GM19324 (cell line): ENCODE results near the gene BAZ1A.
"Not testable (repeated sequence)": the region's sequence is repeated elsewhere in the genome, so short reads cannot be mapped to it uniquely, and the experiment has no call there.

Source experiments
- ATAC-seq: cut with Tn5 transposase; IDR thresholded peaks from one replicate; pipeline ENCODE4 v1.9.1; 2021; ENCODE audit warnings: mild to moderate bottlenecking, moderate library complexity; ENCODE audit not compliant: unreplicated experiment, low FRiP score

Gene BAZ1A

GRCh38 chr14:34794941-34795340 lies 80.2 kb downstream of the BAZ1A start:
- ATAC-seq = no peak

DNA sequence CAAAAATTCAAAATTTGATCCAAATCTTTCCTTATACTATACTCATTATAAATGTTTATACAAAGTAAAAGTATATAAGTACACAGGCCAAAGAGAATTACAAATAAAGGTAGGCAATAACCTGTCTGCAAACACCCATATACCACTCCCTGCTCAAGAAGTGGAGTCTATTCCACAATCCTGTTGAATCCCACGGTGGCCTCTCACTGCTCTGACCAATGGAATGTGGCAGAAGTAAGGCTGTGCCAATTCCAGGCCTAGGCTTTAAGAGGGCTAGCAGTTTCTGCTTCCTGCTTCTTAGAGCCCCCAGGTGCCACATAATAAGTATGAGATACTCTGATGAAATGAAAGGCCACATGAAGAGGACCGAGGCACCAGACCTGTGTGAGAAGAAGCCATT lies 80.9 kb downstream of the BAZ1A start:
- ATAC-seq = no peak

DNA sequence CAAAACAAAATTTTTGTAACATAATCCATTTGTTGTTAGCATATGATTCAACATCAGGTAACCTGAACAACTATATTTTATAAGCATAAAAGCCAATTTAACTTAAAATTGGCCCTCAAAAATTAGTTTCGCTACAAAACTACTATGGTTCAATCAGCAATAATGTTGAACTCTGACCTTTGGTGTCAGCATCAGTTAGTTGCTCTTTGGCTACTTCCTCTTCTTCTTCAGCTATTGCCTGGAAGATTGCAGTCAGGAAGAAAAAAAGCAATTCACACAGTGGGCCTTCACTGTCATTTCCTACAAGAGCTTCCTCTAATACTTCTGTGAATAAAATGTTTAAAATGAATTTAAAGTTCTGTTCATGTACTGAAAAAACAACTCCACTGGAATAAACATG lies 82.6 kb downstream of the BAZ1A start:
- ATAC-seq = no peak

DNA sequence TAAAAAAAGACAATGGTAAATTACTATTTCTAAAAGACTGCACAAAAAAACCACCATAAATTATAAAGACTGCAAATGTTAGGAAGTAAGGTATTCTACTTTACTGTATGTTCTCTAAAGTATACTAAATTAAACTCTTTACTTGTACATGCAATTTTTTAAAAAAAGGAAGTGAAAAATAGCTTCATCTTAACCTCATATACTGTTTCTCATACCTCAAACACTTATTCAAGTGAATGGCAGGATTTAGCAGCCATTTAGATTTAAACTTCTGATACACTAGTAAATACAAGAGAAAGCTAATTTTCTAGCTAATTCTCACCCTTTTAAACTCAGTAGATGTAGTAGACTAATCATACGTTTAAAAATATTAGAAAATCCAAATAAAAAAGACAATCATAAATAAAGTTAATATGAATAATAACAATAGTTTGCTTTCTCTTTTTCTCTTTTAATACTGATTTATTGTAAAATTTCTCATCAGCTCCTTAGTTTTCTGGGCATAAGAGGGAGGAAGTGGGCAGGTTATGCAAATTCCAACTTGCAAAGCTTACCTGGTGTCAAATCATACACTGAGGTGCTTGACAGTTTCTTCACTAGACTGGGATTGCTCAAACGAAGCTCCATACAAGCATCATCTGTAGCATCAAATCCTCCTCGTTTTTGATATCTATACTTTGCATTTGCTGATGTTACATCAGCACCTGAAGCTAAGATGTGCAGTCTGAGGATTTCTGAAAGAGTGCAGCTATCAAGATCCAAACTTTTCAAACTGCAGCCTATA lies 89.7 kb downstream of the BAZ1A start:
- no peak for ATAC-seq

- ATAC-seq = no peak
These were observed 93.1 kb downstream of the BAZ1A start for GRCh38 chr14:34782031-34782430.

GRCh38 chr14:34781242-34781641 lies 93.9 kb downstream of the BAZ1A start:
- no peak for ATAC-seq

DNA sequence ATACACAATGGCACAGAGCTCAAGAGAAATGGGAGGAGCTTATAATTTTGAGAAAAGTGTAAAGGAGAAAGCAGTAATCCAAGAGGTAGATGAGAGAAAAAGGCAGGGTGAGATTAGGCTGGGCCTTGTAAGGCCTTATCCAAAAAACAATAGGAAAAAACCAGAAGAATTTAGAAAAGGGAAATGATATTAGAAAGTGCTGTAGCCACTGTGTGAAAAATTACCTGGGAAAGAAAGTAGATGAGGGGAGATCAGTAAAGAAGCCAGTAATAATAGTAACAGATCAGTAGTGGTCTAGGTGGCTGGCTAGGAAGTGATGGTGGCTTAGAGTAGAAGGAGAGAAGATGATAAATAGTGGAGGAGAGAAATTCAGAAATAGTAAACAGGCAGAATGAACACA lies 94.5 kb downstream of the BAZ1A start:
- no peak for ATAC-seq

DNA sequence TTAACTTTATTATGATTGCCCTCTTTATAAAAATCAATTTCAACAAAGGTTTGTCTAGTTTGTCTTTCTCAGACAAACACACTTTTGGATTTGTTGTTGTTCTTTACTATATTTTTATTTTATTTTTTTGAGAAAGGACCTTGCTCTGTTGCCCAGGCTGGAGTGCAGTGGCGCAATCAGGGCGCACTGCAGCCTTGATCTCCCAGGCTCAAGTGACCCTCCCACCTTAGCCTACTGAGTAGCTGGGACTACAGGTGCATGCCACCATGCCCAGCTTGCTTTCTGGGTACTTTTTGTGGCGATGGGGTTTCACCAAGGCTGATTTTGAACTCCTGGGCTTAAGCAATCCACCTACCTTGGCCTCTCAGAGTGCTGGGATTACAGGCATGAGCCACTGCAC lies 96.4 kb downstream of the BAZ1A start:
- no peak for ATAC-seq

GRCh38 chr14:34776611-34777010 lies 98.5 kb downstream of the BAZ1A start:
- no peak for ATAC-seq

DNA sequence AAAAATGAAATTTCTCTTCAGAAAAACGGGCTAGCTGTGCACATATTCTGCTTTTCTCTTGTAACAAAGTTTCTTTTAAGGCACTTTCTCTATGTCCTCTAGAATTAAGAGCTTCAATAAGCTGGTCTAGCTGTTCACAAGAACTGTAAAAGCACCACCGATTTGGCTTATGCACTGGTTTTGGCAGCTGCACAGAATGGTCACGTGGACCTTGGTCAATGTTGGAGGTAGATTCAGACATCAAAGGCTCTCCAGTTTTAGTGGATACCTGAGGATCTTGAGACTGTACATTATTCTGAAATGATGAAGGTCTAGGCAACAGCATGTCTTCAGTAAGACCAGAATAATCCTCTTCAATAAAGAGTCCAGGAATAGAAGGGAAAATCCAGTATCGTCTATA lies 99.2 kb downstream of the BAZ1A start:
- ATAC-seq = no peak

GRCh38 chr14:34775342-34775741 lies 99.8 kb downstream of the BAZ1A start:
- ATAC-seq = no peak

DNA sequence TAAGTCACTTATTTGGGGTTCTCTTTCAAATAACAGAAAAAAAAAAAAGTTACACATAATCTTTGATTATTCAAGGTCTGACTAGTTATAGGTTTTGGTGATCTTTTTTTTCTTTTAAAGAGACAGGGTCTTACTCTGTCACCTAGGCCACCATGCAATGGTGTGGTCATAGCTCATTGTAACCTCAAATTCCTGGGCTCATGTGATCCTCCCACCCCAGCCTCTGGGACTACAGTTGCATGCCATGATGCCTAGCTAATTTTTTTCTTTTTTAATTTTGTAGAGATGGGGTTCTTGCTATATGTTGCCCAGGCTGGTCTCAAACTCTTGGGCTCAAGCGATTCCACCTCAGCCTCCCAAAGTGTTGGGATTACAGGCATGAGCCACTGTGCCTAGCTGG lies 104.3 kb downstream of the BAZ1A start:
- ATAC-seq = no peak

GRCh38 chr14:34766606-34767005 lies 108.6 kb downstream of the BAZ1A start:
- ATAC-seq = no peak

DNA sequence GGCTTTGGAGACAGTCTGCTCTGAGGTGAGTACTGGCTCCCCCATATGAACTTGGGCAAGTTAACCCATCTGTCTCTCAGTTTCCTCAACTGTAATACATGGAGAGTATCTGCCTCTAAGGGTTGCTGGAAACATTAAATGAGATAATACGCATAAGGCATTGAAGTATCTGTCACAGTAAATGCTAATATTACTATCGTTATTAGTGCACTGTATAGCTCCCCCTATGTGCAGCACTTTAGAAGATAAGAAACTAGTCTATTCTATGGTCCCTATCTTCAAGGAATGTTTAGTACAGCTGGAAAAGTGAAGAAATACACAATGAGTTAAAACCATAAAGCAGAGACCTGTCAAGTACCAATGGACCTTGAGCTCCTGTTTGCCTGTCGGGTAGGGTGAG lies 109.1 kb downstream of the BAZ1A start:
- ATAC-seq = no peak

GRCh38 chr14:34755215-34755614 lies 119.9 kb downstream of the BAZ1A start:
- ATAC-seq = no peak

DNA sequence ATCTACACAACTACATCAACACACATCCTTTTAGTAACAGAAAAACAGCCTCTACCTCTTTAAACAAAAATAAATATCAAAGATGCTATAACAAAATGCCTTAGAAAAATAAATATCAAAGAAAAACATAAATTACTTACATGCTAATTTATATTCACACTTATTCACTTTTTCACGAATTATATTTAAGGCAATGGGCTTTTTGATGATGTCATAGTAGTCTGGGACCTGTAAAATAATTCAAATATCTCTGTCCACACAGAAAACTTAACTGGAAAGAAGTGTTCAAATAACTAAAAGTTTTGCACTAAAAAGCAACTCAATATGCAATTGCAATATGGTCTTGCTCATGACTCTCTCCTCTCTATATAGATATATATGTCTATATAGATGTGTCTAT lies 120.5 kb downstream of the BAZ1A start:
- ATAC-seq = no peak

GRCh38 chr14:34750670-34751069 lies 124.5 kb downstream of the BAZ1A start:
- no peak for ATAC-seq

DNA sequence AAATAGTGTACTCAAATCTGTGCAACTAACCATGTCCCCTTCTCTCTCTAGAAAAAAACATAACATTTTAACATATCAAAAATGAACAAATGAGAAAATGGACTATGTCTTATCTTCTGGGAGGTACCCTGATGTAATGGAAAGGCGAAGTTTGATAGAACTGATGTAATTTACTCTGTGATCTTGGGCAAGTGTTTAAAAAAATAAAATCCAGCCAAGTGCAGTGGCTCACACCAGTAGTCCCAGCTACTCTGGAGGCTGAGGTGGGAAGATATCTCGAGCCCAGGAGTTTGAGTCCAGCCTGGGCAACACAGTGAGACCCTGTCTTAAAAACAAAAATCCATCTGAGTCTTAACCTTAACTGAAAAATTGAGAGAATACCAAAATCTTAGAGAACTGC lies 124.9 kb downstream of the BAZ1A start:
- ATAC-seq = no peak

DNA sequence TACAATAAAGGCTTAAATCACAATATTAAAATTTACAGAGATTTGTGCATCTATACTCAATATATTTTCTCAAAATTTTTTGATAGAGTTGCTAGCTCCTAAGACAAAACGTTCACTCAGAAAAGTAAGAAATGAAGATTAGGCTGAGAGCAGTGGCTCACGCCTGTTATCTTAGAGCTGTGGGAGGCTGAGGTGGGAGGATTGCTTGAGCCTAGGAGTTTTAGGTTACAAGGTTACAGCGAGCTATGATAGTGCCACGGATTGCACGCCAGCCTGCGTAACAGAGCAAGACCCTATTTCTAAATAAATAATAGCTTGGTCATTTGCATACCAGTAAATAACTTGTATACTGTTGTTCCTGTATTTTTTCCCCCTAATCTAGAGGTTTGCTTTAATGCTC lies 125.8 kb downstream of the BAZ1A start:
- ATAC-seq = no peak

DNA sequence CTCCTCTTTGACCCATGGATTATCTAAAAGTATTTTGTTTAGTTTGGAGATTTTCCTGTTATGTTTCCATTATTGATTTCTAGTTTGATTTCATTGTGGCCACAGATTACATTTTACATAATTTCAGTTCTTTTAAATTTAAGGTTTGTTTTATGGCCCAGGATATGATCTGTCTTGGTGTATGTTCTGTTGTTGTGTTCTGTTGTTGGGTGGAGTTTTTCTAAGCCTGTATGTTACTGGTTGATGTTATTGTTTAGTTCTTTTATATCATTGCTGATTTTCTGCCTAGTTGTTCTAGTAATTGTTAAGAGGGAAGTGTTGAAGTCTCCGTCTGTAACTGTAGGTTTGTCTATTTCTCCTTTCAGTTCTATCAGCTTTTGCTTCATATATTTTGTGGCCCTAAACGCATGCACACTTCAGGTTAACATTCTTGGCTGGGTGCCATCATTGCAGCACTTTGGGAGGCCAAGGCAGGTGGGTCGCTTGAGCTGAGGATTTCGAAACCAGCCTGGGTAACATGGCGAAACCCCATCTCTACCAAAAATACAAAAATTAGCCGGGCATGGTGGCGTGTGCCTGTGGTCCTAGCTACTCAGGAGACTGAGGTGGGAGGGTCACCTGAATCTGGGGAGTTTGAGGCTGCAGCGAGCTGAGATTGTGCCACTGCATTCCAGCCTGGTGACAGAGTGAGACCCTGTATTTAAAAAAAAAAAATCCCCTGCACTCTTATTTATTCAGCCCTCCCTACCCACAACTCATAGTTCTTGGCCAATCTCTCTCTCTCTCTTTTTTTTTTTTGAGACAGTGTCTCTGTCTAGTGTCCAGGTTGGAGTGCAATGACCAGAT lies 132.7 kb downstream of the BAZ1A start:
- no peak for ATAC-seq

GRCh38 chr14:34741840-34742239 lies 133.3 kb downstream of the BAZ1A start:
- no peak for ATAC-seq

- not testable (repeated sequence) for ATAC-seq
These were observed 135.0 kb downstream of the BAZ1A start for GRCh38 chr14:34740139-34740538.
